AG10803 (cell line): ENCODE data around the gene STK4.

Experiments
- DNase-seq: peaks from one replicate; pipeline ENCODE4 v3.0.0; 2010; ENCODE audit warnings: low read depth
- H3K4me3 ChIP-seq: 2 replicates; pipeline ENCODE4 v1.5.1; 2011; ENCODE audit warnings: mild to moderate bottlenecking, low read length, control low read depth
- TF ChIP-seq, protein P1 (sequence below): conservative IDR thresholded peaks from 2 replicates; pipeline ENCODE4 v1.5.1; 2011; ENCODE audit warnings: mild to moderate bottlenecking, low read length, control low read depth, inconsistent platforms

Gene STK4

DNA sequence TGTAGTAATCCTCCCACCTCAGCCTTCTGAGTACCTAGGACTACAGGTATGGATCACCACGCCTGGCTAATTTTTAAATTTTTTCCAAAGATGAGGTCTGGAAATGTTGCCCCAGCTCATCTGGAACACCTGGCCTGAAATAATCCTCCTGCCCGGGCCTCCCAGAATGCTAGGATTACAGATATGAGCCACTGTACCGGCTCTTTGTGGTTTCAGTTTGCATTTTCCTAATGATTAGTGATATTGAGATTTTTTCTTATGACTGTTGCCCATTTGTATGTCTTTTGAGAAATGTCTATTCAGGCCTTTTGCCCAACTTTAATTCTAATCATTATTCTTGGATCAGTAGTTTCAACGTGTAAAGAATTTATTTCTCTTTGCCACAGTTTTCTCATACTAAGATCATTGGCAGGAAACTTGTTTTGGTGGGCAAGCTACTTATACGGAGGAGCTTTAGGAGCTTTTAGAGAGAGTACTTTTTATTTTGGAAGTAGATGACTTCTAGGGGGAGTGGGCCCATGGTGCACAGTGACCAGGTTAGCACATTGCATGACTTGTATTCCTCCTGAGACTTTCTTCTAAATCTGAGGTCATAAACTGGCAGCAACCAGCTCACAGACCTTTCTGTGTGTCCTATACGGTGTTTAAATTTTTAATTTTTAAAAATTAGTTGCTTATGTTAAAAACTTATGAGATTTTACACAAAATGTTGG is 62.3 kb downstream of the STK4 start:
- H3K4me3 ChIP-seq: no peak overlapping the region
- TF ChIP-seq, protein P1, sequence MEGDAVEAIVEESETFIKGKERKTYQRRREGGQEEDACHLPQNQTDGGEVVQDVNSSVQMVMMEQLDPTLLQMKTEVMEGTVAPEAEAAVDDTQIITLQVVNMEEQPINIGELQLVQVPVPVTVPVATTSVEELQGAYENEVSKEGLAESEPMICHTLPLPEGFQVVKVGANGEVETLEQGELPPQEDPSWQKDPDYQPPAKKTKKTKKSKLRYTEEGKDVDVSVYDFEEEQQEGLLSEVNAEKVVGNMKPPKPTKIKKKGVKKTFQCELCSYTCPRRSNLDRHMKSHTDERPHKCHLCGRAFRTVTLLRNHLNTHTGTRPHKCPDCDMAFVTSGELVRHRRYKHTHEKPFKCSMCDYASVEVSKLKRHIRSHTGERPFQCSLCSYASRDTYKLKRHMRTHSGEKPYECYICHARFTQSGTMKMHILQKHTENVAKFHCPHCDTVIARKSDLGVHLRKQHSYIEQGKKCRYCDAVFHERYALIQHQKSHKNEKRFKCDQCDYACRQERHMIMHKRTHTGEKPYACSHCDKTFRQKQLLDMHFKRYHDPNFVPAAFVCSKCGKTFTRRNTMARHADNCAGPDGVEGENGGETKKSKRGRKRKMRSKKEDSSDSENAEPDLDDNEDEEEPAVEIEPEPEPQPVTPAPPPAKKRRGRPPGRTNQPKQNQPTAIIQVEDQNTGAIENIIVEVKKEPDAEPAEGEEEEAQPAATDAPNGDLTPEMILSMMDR: no peak
- DNase-seq: no peak

GRCh38 chr20:45029884-45030283 is 63.6 kb downstream of the STK4 start:
- TF ChIP-seq, protein P1: no peak
- DNase-seq: no peak
- no peak overlapping the region for H3K4me3 ChIP-seq

GRCh38 chr20:45032276-45032675 is 66.0 kb downstream of the STK4 start:
- DNase-seq: no peak
- TF ChIP-seq, protein P1: no peak
- H3K4me3 ChIP-seq: no peak overlapping the region

GRCh38 chr20:45032781-45033180 is 66.5 kb downstream of the STK4 start:
- DNase-seq: peak; percentile 33
- H3K4me3 ChIP-seq: no peak overlapping the region
- TF ChIP-seq, protein P1: no peak

DNA sequence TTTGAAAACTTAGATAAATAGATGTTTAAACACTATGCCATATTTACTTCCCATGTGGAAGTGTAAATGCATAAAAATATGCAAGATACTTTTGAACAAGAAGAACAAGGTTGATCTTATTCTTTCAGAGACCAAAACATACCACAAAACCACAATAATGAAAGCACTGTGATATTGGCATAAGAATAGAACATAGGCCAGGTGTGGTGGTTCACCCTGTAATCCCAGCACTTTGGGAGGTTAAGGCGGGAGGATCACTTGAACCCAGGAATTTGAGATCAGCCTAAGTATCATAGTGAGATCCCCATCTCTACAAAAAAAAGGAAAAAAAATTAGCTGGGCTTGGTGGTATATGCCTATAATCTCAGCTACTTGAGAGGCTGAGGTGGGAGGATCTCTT is 68.1 kb downstream of the STK4 start:
- no peak overlapping the region for H3K4me3 ChIP-seq
- DNase-seq: no peak
- TF ChIP-seq, protein P1: no peak

DNA sequence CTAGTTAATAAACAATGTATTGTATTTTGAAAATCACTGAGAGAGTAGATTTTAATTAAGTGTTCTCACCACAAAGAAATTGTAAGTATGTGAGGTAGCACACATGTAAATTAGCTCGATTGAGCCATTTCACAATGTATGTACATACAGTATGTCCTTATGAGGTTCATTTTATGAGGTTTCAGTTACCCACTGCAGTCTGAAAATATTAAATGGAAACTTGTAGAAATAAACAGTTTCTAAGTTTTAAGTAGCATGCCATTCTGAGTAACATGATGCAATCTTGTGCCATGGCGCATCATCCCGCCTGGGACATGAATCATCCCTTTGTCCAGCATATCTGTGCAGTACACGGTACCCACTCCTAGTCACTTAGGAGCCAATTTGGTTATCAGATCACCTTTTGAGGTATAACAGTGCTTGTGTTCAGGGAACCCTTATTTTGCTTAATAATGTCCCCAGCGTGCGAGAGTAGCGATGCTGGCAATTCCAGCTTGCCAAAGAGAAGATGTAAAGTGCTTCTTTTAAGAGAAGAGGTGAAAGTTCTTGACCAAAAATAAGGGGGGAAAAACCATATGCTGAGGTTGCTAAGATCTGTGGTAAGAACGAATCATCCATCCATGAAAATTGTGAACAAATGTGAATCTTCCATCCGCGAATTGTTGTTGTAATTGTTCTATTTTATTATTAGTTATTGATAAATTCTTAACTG is 69.9 kb downstream of the STK4 start:
- TF ChIP-seq, protein P1: no peak
- no peak overlapping the region for H3K4me3 ChIP-seq
- peak; percentile 68 for DNase-seq

DNA sequence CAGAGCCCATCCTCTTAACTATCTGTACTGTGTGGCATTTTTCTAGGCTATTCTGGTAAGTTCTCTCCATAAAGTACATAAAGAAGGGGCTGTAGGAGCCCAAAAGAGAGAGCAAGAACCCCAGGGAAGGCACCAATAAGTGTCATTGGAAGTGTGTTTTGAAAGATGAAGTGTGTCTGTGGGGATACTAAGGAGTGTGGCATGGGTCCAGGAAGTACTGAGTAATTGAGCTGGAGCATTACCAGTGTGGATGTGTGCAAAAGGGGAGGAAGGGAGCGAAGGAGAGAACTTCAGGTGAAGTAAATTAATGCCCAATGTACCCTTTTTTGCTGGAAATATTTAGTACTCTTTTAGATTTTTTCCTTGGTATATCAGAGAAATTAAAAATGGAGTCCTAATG is 70.7 kb downstream of the STK4 start:
- TF ChIP-seq, protein P1: no peak
- no peak overlapping the region for H3K4me3 ChIP-seq
- peak; percentile 41 for DNase-seq
